Loucy (cell line): ENCODE results near the gene AGPAT3.

Source experiments
- H2AFZ ChIP-seq: fragments of 200-600 bp; sonication (generic); 2 replicates; pipeline ENCODE4 v1.6.0; 2016; ENCODE audit warnings: antibody characterized with exemption, mild to moderate bottlenecking, low read length, moderate library complexity
- H3F3A ChIP-seq: fragments of 200-600 bp; 2 replicates; pipeline ENCODE4 v1.6.0; 2016; ENCODE audit warnings: antibody characterized with exemption, low read depth, mild to moderate bottlenecking
- H3K27me3 ChIP-seq: fragments of 200-600 bp; sonication (generic); 2 replicates; pipeline ENCODE4 v1.6.1; 2014; ENCODE audit warnings: low read length, mild to moderate bottlenecking; ENCODE audit not compliant: insufficient read depth, poor library complexity, severe bottlenecking
- H3K36me3 ChIP-seq: fragments of 200-600 bp; sonication (generic); 2 replicates; pipeline ENCODE4 v1.6.1; 2016; ENCODE audit warnings: low read length; ENCODE audit not compliant: insufficient read depth
- H3K4me1 ChIP-seq: fragments of 200-600 bp; sonication (generic); 2 replicates; pipeline ENCODE4 v1.5.1; 2014; ENCODE audit warnings: low read length, mild to moderate bottlenecking; ENCODE audit not compliant: insufficient read depth, poor library complexity, severe bottlenecking
- H3K4me2 ChIP-seq: fragments of 200-600 bp; sonication (generic); 2 replicates; pipeline ENCODE4 v1.6.0; 2014; ENCODE audit warnings: antibody characterized with exemption, low read length, low read depth, mild to moderate bottlenecking; ENCODE audit not compliant: poor library complexity, severe bottlenecking
- H3K4me3 ChIP-seq: fragments of 200-600 bp; sonication (generic); 2 replicates; pipeline ENCODE4 v1.5.1; 2014; ENCODE audit warnings: low read length, mild to moderate bottlenecking, mixed read lengths; ENCODE audit not compliant: poor library complexity, severe bottlenecking
- H3K79me2 ChIP-seq: fragments of 200-600 bp; sonication (generic); 2 replicates; pipeline ENCODE4 v1.6.1; 2014; ENCODE audit warnings: low read length; ENCODE audit not compliant: insufficient read depth
- H3K9ac ChIP-seq: fragments of 200-600 bp; sonication (generic); 2 replicates; pipeline ENCODE4 v1.6.0; 2014; ENCODE audit warnings: mild to moderate bottlenecking, low read depth, low read length, moderate library complexity; ENCODE audit not compliant: poor library complexity, severe bottlenecking
- H3K9me2 ChIP-seq: fragments of 200-600 bp; sonication (generic); replicated peaks from 2 replicates; pipeline ENCODE4 v1.6.1; 2016; ENCODE audit warnings: low read depth, low read length, mixed read lengths
- H3K9me3 ChIP-seq: fragments of 200-600 bp; sonication (generic); 2 replicates; pipeline ENCODE4 v1.6.1; 2014; ENCODE audit warnings: mild to moderate bottlenecking, antibody characterized with exemption, low read length, low read depth; ENCODE audit not compliant: insufficient read depth
- H4K20me1 ChIP-seq: fragments of 200-600 bp; sonication (generic); 2 replicates; pipeline ENCODE4 v1.6.0; 2014; ENCODE audit warnings: antibody characterized with exemption, low read length, mild to moderate bottlenecking; ENCODE audit not compliant: insufficient read depth, poor library complexity, severe bottlenecking
- CTCF ChIP-seq: fragments of 200-600 bp; sonication (generic); conservative IDR thresholded peaks from 2 replicates; pipeline ENCODE4 v1.5.1; 2014; ENCODE audit warnings: mild to moderate bottlenecking, antibody characterized with exemption, low read length
- EZH2phosphoT487 ChIP-seq: fragments of 200-600 bp; IDR thresholded peaks from 2 replicates; pipeline ENCODE4 v1.6.1; 2018; ENCODE audit warnings: antibody characterized with exemption, mild to moderate bottlenecking, moderate library complexity, borderline replicate concordance

Gene AGPAT3

GRCh38 chr21:43976661-43977060, 111.6 kb downstream of the AGPAT3 start:
- Histone ChIP-seq H3K9me3 (no peaks in the 10 kb centered on the region), H3F3A (no peaks in the 10 kb centered on the region), H3K4me3 (no peak overlapping the region), H3K9me2 (no peaks in the 10 kb centered on the region), H3K79me2 (no peaks in the 10 kb centered on the region), H3K4me2 (no peak overlapping the region), H3K4me1 (no peaks in the 10 kb centered on the region), H3K9ac (no peak overlapping the region), H3K36me3 (peaks cover 25% of the 10 kb centered on the region; the same call in 1 of the 2 replicates), H3K27me3 (no peaks in the 10 kb centered on the region), H4K20me1 (no peaks in the 10 kb centered on the region), H2AFZ (no peak overlapping the region)
- no peak for TF ChIP-seq CTCF
- TF ChIP-seq EZH2phosphoT487: no peak

GRCh38 chr21:43978060-43978459, 113.0 kb downstream of the AGPAT3 start:
- Histone ChIP-seq H4K20me1 (no peaks in the 10 kb centered on the region), H3K79me2 (no peaks in the 10 kb centered on the region), H3K9me3 (no peaks in the 10 kb centered on the region), H3K4me1 (peaks cover 3% of the 10 kb centered on the region), H3K4me3 (no peak overlapping the region), H2AFZ (no peak overlapping the region), H3K36me3 (peaks cover 12% of the 10 kb centered on the region; the same call in 1 of the 2 replicates), H3K4me2 (no peak overlapping the region), H3K27me3 (no peaks in the 10 kb centered on the region), H3F3A (no peaks in the 10 kb centered on the region), H3K9me2 (no peaks in the 10 kb centered on the region), H3K9ac (no peak overlapping the region)
- TF ChIP-seq CTCF (no peak), EZH2phosphoT487 (no peak)

GRCh38 chr21:43979654-43980053, 114.6 kb downstream of the AGPAT3 start:
- TF ChIP-seq EZH2phosphoT487: no peak
- TF ChIP-seq CTCF: no peak
- Histone ChIP-seq H3K4me3 (no peak overlapping the region), H3K4me1 (peaks cover 4% of the 10 kb centered on the region), H3K9ac (no peak overlapping the region), H3K36me3 (peaks cover 8% of the 10 kb centered on the region; the same call in 1 of the 2 replicates), H3K4me2 (no peak overlapping the region), H3F3A (no peaks in the 10 kb centered on the region), H3K9me3 (no peaks in the 10 kb centered on the region), H4K20me1 (no peaks in the 10 kb centered on the region), H3K79me2 (no peaks in the 10 kb centered on the region), H2AFZ (no peak overlapping the region), H3K9me2 (no peaks in the 10 kb centered on the region), H3K27me3 (no peaks in the 10 kb centered on the region)
